ENCODE measurements around the gene SNX18.

The SNX18 gene

DNA sequence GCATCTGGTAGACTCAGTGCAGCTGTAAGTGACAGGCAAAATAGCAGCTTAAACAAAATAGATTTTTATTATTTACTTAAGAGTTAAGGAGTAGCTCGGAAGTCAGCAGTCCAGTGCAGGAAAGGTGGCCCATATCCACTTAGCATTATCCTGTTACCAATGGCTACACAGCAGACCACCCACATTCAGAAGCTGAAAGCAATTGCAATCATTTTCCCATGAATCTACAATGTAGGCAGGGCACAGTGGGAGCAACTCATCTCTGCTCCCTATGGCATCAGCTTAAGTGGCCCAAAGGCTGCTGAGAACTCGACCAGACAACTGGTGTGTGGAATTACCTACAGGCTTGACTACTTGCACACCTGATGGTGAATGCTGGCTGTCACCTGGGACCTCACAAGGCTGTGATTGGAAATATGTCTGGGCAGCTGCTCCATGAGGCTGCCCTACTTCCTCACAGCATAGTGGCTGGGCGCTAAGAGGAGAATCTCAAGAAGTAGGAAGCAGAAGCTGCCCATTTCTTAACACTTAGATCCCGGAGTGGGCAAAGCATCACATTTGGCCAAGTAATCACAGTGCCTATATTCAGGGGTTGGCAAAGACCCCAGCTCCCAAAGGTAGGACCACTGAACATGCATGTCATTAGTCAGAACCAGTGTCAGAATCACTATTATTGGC is 56.4 kb downstream of the SNX18 start:
- H3K4me1 ChIP-seq (ENCODE audit: low read depth, poor library complexity, severe bottlenecking): no peaks in the 10 kb centered on the region
- no peak overlapping the region for H3K27ac ChIP-seq
- no peak overlapping the region for H3K4me2 ChIP-seq
- no peaks in the 10 kb centered on the region for H3K27me3 ChIP-seq (ENCODE audit: insufficient read depth, low read depth)
- no peak overlapping the region for H2AFZ ChIP-seq (ENCODE audit: low read depth)
- TF ChIP-seq, protein P1, sequence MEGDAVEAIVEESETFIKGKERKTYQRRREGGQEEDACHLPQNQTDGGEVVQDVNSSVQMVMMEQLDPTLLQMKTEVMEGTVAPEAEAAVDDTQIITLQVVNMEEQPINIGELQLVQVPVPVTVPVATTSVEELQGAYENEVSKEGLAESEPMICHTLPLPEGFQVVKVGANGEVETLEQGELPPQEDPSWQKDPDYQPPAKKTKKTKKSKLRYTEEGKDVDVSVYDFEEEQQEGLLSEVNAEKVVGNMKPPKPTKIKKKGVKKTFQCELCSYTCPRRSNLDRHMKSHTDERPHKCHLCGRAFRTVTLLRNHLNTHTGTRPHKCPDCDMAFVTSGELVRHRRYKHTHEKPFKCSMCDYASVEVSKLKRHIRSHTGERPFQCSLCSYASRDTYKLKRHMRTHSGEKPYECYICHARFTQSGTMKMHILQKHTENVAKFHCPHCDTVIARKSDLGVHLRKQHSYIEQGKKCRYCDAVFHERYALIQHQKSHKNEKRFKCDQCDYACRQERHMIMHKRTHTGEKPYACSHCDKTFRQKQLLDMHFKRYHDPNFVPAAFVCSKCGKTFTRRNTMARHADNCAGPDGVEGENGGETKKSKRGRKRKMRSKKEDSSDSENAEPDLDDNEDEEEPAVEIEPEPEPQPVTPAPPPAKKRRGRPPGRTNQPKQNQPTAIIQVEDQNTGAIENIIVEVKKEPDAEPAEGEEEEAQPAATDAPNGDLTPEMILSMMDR (conservative IDR thresholded peaks at IDR 0.05; ENCODE audit: low read depth, low read length): no peak
- H4K20me1 ChIP-seq (ENCODE audit: insufficient read depth): no peaks in the 10 kb centered on the region
- no peak overlapping the region for H3K4me3 ChIP-seq (IDR thresholded peaks at IDR 0.05; ENCODE audit: insufficient read depth, low read depth, low read length)
- H3K79me2 ChIP-seq (ENCODE audit: insufficient read depth, low read depth): no peaks in the 10 kb centered on the region
- no peak overlapping the region for H3K9ac ChIP-seq
- H3K36me3 ChIP-seq (ENCODE audit: insufficient read depth): no peaks in the 10 kb centered on the region

DNA sequence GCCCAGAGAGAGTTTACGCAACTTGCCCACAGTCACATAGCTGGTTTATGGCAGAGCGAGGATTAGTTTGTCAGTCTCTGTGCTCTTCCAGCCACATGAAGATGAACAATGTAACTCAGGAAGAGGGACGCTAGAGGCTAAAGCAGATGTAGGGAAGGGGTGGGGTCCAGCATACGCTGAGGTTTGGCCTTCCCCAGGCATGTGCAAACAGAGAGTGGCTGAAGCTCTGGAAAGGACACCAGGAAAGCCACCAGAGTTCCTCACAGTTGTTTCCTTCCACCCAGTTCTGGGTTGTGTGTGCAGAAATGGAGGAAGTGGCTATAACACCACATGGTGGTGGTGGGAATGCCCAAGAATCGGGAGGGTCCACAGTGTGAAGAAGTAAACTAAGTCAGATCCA is 60.0 kb downstream of the SNX18 start:
- H3K36me3 ChIP-seq (ENCODE audit: insufficient read depth): no peaks in the 10 kb centered on the region
- H3K4me2 ChIP-seq: no peak overlapping the region
- H4K20me1 ChIP-seq (ENCODE audit: insufficient read depth): no peaks in the 10 kb centered on the region
- no peaks in the 10 kb centered on the region for H3K4me1 ChIP-seq (ENCODE audit: low read depth, poor library complexity, severe bottlenecking)
- no peaks in the 10 kb centered on the region for H3K27me3 ChIP-seq (ENCODE audit: insufficient read depth, low read depth)
- no peak overlapping the region for H3K27ac ChIP-seq
- H3K9ac ChIP-seq: no peak overlapping the region
- H3K79me2 ChIP-seq (ENCODE audit: insufficient read depth, low read depth): no peaks in the 10 kb centered on the region
- TF ChIP-seq, protein P1 (conservative IDR thresholded peaks at IDR 0.05; ENCODE audit: low read depth, low read length): no peak
- H2AFZ ChIP-seq (ENCODE audit: low read depth): no peak overlapping the region
- H3K4me3 ChIP-seq (IDR thresholded peaks at IDR 0.05; ENCODE audit: insufficient read depth, low read depth, low read length): no peak overlapping the region

DNA sequence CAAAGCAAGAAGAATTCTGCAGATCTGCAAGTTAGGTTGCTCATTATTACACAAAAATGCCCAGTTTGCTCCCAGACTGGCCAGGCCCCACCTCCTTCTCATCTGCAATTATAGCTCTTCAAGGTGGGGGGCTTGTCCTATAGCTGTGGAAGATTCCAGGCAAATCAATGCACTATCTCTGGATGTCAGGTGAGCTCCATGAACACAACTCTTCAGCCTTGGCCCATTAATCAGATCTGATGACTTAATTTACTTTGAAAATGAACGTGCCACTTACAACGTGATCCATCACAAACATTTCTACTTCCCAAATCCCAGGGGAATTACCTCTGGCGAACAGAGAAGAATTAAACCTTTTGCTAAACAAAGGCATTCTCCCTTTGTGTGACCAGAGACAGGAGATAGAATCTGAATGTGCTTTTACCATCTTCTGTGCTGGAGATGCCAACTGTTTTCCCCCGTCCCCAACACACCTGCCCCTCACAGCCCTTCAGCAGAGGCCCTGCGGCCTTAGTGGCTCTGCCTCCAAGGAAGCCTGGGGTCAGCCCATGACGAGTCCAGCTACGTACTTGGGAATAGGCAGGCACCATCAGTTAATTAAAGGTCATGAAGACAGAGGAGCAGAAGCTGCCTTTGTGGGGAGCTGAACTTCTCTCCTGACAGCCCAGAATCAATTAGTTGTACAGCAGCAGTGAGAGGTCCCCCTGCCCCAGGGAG is 60.5 kb downstream of the SNX18 start:
- H3K27ac ChIP-seq: no peak overlapping the region
- H3K4me3 ChIP-seq (IDR thresholded peaks at IDR 0.05; ENCODE audit: insufficient read depth, low read depth, low read length): no peak overlapping the region
- H3K4me2 ChIP-seq: no peak overlapping the region
- no peak overlapping the region for H2AFZ ChIP-seq (ENCODE audit: low read depth)
- TF ChIP-seq, protein P1 (conservative IDR thresholded peaks at IDR 0.05; ENCODE audit: low read depth, low read length): no peak
- no peaks in the 10 kb centered on the region for H3K4me1 ChIP-seq (ENCODE audit: low read depth, poor library complexity, severe bottlenecking)
- no peaks in the 10 kb centered on the region for H4K20me1 ChIP-seq (ENCODE audit: insufficient read depth)
- no peaks in the 10 kb centered on the region for H3K79me2 ChIP-seq (ENCODE audit: insufficient read depth, low read depth)
- no peaks in the 10 kb centered on the region for H3K27me3 ChIP-seq (ENCODE audit: insufficient read depth, low read depth)
- no peaks in the 10 kb centered on the region for H3K36me3 ChIP-seq (ENCODE audit: insufficient read depth)
- H3K9ac ChIP-seq: no peak overlapping the region

DNA sequence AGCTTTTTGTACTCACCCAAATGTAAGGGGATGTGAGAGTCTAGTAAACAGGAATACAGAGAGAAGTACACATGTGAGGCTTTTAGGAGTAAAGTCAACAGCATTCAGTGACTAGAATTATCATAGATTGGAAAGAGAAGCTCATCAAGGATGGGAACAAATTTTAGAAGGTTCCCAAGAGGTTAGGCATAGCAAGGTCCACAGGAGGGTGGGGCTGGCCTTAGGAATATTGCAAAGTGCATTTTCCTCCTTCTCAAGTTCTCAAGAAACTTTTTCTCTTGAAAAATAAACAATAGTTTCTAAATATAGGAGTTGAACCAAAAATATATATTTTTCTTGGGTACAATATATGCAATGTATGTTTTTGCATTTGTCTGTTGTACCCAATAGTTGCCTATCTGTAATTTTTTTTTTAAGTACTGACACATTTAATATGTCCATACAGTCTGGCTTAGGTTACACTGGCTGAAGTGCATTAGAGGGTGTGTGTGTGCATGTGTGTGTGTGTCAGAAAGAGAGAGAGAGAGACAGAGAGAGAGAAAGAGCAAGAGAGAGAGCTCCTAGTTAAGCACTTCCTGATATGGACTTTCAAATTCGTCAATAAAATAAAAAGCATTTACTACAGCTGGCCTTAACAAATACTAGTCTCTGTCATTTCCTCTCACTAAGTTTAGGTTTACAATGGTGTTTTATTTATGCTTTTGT is 62.2 kb downstream of the SNX18 start:
- TF ChIP-seq, protein P1 (conservative IDR thresholded peaks at IDR 0.05; ENCODE audit: low read depth, low read length): no peak
- Histone ChIP-seq H3K4me1 (ENCODE audit: low read depth, poor library complexity, severe bottlenecking) (no peaks in the 10 kb centered on the region), H3K36me3 (ENCODE audit: insufficient read depth) (no peaks in the 10 kb centered on the region), H4K20me1 (ENCODE audit: insufficient read depth) (no peaks in the 10 kb centered on the region), H2AFZ (ENCODE audit: low read depth) (no peak overlapping the region), H3K27ac (no peak overlapping the region), H3K4me2 (no peak overlapping the region), H3K9ac (no peak overlapping the region), H3K4me3 (IDR thresholded peaks at IDR 0.05; ENCODE audit: insufficient read depth, low read depth, low read length) (no peak overlapping the region), H3K27me3 (ENCODE audit: insufficient read depth, low read depth) (no peaks in the 10 kb centered on the region), H3K79me2 (ENCODE audit: insufficient read depth, low read depth) (no peaks in the 10 kb centered on the region)
